Neutrophil (primary cell): ENCODE data around the gene LAMTOR5.

ENCODE experiments used
- H3K27ac ChIP-seq: fragments of 200-600 bp; sonication (generic); 2 replicates; pipeline ENCODE4 v1.5.1; 2016; ENCODE audit warnings: mild to moderate bottlenecking, moderate library complexity
- H3K27me3 ChIP-seq: fragments of 200-600 bp; sonication (generic); 2 replicates; pipeline ENCODE4 v1.6.0; 2016; ENCODE audit warnings: mild to moderate bottlenecking
- H3K36me3 ChIP-seq: fragments of 200-600 bp; sonication (generic); 2 replicates; pipeline ENCODE4 v1.5.1; 2017
- H3K4me1 ChIP-seq, 2 experiments: fragments of 200-600 bp in 1 of 2; sonication (generic) in 1 of 2; 1 replicate in 1 of 2; 2 replicates in 1 of 2; pipeline versions ENCODE4 v1.5.1 to v1.6.1; 2013 to 2016; ENCODE audit warnings: low read depth in 1 of 2, low read length in 1 of 2, mild to moderate bottlenecking in 1 of 2, moderate library complexity in 1 of 2; ENCODE audit not compliant: control insufficient read depth in 1 of 2, insufficient read depth in 1 of 2
- H3K4me3 ChIP-seq, 2 experiments: fragments of 200-600 bp in 1 of 2; sonication (generic) in 1 of 2; 1 replicate in 1 of 2; 2 replicates in 1 of 2; pipeline ENCODE4 v1.5.1; 2013 to 2016; ENCODE audit warnings: low read depth in 1 of 2, low read length in 1 of 2, mild to moderate bottlenecking in 1 of 2, moderate library complexity in 1 of 2
- H3K9me3 ChIP-seq: fragments of 200-600 bp; sonication (generic); 2 replicates; pipeline ENCODE4 v1.5.1; 2016
- TF ChIP-seq, protein P1 (sequence below): fragments of 200-600 bp; sonication (generic); IDR thresholded peaks from 2 replicates; pipeline ENCODE4 v1.5.1; 2016; ENCODE audit warnings: antibody characterized with exemption

The LAMTOR5 gene

DNA sequence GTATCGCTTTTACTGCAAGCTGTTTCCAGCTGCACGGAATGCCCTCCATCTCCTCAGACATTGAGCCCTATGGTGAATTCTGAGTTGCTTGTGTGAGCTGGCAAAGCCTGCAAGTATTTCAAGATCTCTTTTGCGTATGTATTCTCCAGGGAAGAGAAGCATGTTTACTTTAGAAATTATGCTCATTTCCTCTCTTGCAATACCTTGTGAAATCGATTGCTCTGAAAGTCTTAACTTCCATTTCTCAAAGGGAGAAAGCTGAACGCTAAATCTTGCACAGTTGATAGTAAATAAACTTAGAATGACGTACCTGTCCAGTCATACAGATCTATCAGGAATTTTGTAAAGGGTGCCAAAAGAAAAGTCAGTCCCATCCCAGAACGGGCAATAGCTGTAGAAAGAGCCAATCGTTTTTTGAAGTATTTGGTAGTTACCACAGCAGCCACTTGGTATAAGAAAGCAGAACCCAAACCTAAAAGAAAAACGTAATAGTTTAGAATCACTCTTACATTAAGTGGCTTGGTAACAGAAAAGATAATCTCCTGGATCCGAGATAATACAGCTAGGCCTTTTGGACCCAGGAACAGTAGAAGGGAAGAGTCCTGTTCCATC, 26.7 kb downstream of the LAMTOR5 start:
- no peaks in the 10 kb centered on the region for H3K27me3 ChIP-seq
- H3K4me1 ChIP-seq: peaks cover 72 to 79% of the 10 kb centered on the region in 2 experiments
- H3K4me3 ChIP-seq: peak overlapping the region; percentile 41 to 47
- TF ChIP-seq, protein P1, sequence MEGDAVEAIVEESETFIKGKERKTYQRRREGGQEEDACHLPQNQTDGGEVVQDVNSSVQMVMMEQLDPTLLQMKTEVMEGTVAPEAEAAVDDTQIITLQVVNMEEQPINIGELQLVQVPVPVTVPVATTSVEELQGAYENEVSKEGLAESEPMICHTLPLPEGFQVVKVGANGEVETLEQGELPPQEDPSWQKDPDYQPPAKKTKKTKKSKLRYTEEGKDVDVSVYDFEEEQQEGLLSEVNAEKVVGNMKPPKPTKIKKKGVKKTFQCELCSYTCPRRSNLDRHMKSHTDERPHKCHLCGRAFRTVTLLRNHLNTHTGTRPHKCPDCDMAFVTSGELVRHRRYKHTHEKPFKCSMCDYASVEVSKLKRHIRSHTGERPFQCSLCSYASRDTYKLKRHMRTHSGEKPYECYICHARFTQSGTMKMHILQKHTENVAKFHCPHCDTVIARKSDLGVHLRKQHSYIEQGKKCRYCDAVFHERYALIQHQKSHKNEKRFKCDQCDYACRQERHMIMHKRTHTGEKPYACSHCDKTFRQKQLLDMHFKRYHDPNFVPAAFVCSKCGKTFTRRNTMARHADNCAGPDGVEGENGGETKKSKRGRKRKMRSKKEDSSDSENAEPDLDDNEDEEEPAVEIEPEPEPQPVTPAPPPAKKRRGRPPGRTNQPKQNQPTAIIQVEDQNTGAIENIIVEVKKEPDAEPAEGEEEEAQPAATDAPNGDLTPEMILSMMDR: peak; percentile 15
- no peaks in the 10 kb centered on the region for H3K36me3 ChIP-seq
- no peaks in the 10 kb centered on the region for H3K9me3 ChIP-seq
- peak overlapping the region; percentile 94 for H3K27ac ChIP-seq

DNA sequence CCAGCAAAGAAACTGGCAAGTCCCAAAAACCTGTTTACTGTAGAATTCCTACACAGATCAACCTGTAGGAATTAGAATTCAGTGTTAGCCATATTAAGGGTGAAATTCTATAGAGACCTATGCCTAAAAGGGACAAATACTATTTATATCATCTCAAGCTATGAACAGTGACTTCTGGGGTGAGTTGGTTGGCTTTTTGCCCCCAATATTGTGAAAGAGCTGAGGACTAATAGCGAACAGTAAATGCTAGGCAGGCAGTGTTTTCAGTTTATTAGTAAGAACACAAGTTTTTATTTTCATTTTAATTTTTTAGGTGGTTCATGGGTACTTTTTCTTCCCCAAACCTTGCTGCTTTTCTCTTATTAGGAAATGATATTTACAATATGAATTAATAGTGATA, 32.0 kb downstream of the LAMTOR5 start:
- H3K36me3 ChIP-seq: peaks cover 5% of the 10 kb centered on the region
- TF ChIP-seq, protein P1: no peak

DNA sequence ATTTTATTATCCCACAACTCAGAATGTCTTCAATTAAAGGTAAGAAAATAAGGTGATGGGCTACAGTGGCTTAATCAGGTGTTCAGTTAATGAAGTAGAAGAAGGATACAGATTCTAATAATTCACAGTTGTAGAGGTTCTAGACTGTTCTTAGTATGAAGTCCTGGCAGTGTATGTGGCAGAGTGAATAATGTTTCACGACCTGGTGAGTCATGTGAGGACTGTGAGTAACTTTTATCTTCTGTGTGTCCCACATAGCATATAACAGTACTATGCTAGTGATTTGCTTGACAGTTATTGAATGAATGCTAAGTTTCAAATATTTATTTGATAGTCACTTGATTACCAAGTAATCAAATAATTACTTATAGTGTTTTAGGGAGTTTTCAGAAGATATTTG, 36.7 kb downstream of the LAMTOR5 start:
- TF ChIP-seq, protein P1: no peak
- Histone ChIP-seq H3K27me3 (no peaks in the 10 kb centered on the region), H3K9me3 (no peaks in the 10 kb centered on the region), H3K4me3 (no peak overlapping the region), H3K27ac (peak overlapping the region; percentile 10), H3K36me3 (peaks cover 5% of the 10 kb centered on the region), H3K4me1 (peaks cover 0 to 3% of the 10 kb centered on the region in 2 experiments)

More for the DNA sequence above, 32.0 kb downstream of the LAMTOR5 start:
- peaks cover 27 to 28% of the 10 kb centered on the region in 2 experiments for H3K4me1 ChIP-seq
- H3K9me3 ChIP-seq: no peaks in the 10 kb centered on the region
- no peak overlapping the region for H3K4me3 ChIP-seq
- no peaks in the 10 kb centered on the region for H3K27me3 ChIP-seq
- no peak overlapping the region for H3K27ac ChIP-seq

DNA sequence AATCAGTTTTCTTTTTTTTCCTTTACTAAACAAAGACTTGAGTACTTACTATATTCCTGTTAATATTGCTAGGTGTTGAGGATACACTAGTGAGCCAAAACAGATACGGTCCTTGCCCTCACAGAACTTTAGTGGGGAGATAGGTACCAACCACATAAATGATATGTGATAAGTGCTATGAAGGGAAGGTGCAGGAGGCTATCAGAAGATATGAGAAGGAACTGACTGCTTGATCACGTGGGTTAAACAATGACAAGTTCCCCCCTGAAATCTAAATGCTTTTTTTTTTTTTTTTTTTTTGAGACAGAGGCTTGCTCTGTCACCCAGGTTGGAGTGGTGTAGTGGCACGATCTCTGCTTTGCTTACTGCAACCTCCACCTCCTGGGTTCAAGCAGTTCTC, 43.3 kb downstream of the LAMTOR5 start:
- TF ChIP-seq, protein P1: no peak
- H3K36me3 ChIP-seq: no peaks in the 10 kb centered on the region

DNA sequence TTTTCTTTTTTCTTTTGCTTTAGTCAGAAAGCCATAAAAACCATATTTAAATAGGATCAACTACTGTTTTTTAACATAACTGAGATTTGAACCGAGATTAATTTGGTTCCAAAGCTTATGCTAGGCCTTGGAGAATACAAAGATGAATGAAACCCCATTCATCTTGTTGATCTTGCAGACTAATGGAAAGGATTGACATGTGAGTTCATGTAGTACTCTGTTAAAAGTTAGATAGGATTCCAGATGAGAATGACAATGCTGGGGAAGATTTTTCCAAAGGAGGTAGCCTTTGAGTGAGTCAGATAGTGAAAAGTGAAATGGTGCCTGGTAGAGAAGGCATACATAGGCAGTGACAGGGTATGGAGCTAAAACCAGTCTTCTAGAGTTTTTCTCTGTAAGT, 45.6 kb downstream of the LAMTOR5 start:
- peaks cover 0 to 4% of the 10 kb centered on the region in 2 experiments for H3K4me1 ChIP-seq
- H3K9me3 ChIP-seq: no peaks in the 10 kb centered on the region
- TF ChIP-seq, protein P1: no peak
- H3K27me3 ChIP-seq: no peaks in the 10 kb centered on the region
- H3K4me3 ChIP-seq: no peak overlapping the region
- no peaks in the 10 kb centered on the region for H3K36me3 ChIP-seq
- H3K27ac ChIP-seq: no peak overlapping the region

More for the DNA sequence above, 43.3 kb downstream of the LAMTOR5 start:
- Histone ChIP-seq H3K4me1 (peaks cover 0 to 4% of the 10 kb centered on the region in 2 experiments), H3K4me3 (no peak overlapping the region), H3K27ac (no peak overlapping the region), H3K27me3 (no peaks in the 10 kb centered on the region), H3K9me3 (no peaks in the 10 kb centered on the region)
